ENCODE results near the gene TBL1XR1.

DNA sequence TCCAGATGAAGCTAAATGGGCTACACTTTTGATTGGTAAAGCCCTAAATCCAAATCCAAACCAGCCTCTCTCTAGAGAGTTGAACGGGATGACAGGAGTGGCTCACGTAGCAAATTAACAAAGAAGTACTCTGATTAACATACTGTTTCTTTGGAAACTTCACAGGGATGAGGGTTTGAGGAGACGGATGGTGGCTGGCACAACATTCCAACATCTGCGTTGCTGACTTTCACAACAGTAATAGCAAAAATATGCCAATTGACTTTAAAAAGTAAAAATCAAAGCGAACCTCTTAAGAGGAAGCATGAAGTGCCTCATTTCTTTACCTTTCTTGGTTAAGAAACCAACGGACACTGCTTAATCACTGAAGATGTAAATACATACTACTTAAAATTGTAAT is 181.4 kb downstream of the TBL1XR1 start:
- TF ChIP-seq GATA3 (IDR thresholded peaks at IDR 0.05; ENCODE audit: low read depth, low read length) (no peak), GATA2 (IDR thresholded peaks at IDR 0.05; ENCODE audit: low read depth, low read length) (no peak)

Data from SH-SY5Y (cell line).